ENCODE measurements around the gene SUSD5.
"Not testable (repeated sequence)": the region's sequence is repeated elsewhere in the genome, so short reads cannot be mapped to it uniquely, and the experiment has no call there.

Gene SUSD5

DNA sequence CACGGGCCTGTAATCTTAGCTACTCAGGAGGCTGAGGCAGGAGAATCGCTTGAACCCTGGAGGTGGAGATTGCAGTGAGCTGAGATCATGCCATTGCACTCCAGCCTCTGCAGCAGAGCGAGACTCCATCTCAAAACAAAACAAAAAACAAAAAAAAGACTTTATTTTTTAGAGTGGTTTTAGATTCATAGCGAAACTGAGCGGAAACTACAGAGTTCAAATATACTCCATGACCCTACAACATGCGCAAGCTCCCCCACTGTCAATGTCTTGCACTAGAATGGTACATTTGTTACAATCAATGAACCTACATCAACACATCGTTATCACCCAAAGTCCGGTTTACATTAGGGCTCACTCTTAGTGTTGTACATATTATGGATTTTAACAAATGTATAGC lies 107.0 kb downstream of the SUSD5 start:
- no peak for DNase-seq

DNA sequence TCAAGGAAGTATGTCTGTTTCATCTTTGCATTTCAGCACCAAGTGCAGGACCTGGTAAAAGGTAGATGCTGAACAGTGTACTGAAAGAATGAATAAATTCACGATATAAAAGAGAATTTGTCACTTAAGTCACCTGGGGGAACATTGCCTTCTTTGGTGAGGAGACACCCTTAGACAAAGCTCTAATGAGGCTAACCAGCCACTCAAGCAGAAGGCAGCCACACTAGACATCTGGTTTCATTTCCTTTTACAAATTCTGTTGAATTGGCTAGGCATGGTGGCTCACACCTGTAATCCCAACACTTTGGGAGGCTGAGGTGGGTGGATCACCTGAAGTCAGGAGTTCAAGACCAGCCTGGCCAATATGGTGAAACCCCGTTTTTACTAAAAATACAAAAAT lies 111.8 kb downstream of the SUSD5 start:
- not testable (repeated sequence) for DNase-seq

DNA sequence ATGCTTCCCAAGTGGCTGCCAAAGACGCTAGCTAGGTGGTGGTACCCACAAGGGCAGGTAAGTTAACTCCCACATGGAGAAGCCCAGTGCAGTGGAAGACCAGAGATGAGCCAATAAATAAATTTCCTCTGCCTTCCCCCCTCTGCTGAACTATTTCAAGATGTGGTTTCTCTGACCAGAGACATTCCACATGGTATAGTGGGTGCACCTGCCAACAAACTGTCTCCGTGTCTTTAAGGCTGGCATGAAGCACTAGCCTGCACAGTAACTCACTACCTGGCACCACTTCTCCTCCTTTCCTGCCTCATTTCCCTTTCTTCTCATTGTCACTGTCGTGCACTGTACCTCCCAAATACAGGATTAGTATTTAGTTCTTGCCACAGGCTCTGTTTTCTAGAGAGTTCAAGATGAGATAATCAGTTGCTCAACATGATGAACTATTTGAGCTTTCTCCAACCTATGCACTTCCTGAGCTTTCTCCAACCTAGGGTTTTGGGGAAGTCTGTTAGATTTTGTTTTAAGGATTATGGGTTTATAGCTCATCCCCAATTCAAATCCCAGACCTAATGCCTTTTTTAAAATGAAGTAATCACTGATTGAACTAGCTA lies 113.2 kb downstream of the SUSD5 start:
- no peak for DNase-seq

DNA sequence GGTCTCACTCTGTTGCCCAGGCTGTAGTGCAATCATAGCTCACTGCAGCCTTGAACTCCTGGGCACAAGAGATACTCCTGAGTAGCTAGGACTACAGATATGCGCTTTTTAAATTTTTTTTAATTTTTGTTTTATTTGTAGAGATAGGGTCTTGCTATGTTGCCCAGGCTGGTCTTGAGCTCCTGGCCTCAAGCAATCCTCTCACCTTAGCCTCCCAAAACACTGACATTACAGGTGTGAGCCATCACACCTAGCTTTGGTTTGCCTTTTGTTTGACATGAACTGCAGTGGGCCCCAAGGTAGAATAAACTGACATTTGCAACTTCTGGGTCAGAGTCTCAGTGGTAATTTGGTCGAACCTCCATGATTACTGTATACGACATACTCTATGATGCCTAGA lies 113.8 kb downstream of the SUSD5 start:
- DNase-seq, result no peak

DNA sequence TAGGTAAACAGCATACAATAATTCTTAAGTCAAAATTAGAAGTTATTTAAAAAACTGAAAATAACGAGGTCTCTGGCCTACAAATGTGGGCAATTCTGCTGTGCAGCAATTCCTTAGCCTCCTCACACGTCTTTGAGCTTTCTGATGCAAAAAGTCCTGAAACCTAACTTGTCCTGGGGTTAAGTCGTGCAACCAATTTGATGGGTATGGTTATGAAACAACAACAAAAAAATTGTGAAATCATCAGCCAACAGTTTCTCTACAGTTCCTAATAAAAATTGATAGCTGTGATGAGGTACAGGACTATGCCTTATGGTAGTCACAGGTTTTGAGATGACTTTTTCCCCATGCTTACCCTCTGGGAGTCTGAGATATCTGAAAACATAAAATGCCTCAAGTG lies 115.1 kb downstream of the SUSD5 start:
- DNase-seq, result no peak

DNA sequence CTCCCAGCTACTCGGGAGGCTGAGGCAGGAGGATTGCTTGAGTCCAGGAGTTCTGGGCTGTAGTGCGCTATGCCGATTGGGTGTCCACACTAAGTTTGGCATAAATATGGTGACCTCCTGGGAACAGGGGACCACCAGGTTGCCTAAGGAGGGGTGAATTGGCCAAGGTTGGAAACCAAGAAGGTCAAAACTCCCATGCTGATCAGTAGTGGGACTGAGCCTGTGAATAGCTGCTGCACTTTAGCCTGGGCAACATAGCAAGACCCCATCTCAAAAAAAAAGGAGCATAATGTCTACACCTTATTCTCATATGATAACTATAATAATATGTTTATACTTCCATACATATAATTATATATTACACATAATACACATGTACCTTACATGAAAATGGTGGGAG lies 115.6 kb downstream of the SUSD5 start:
- no peak for DNase-seq

DNA sequence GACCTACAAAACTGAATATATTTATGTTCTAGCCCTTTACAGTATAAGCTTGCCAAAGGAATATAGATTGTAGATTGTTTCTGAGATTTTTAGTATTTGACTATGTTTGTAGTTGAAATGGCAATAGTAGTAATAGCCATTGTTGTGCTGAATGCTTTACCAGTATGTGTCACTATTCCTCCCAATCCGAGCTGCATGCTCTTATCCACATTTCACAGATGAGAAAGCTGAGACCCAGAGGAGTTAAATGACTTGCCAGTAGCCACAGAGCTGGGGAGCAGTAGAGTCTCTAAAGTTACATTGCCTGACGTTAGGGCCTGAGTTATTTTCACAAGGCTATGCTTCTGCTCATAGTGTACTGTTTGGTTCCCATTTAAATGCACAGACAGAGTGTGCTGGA lies 118.4 kb downstream of the SUSD5 start:
- no peak for DNase-seq

All from NCI-H2171 treated with DMSO at 0.1 percent for 48 hours (cell line).